GM19239 (cell line): ENCODE results near the gene DAGLA.

Experiments
- DNase-seq: peaks from one replicate; pipeline ENCODE4 v3.0.0; 2011; ENCODE audit warnings: low spot score; ENCODE audit not compliant: insufficient read length
- FAIRE-seq: peaks from 2 replicates; lab custom pipeline; 2011; peaks lifted over from hg19 to GRCh38; lab: Jason Lieb, UNC

Gene DAGLA

GRCh38 chr11:61773809-61774208 lies 93.6 kb downstream of the DAGLA start:
- FAIRE-seq, result no peak

GRCh38 chr11:61774411-61774810 lies 94.2 kb downstream of the DAGLA start:
- DNase-seq (no peak), FAIRE-seq (no peak)

More at GRCh38 chr11:61773809-61774208, 93.6 kb downstream of the DAGLA start:
- DNase-seq, result no peak

- DNase-seq, result no peak
- no peak for FAIRE-seq
Measured at GRCh38 chr11:61775106-61775505, 94.9 kb downstream of the DAGLA start.

GRCh38 chr11:61775606-61776554 lies 95.7 kb downstream of the DAGLA start:
- DNase-seq (no peak), FAIRE-seq (no peak)

GRCh38 chr11:61776561-61777075 lies 96.4 kb downstream of the DAGLA start:
- peak; percentile 81 for FAIRE-seq
- DNase-seq, result peak; percentile 88

GRCh38 chr11:61777234-61778090 lies 97.3 kb downstream of the DAGLA start:
- FAIRE-seq (no peak), DNase-seq (peak; percentile 64)

- FAIRE-seq (no peak), DNase-seq (no peak)
Measured at GRCh38 chr11:61778357-61778886, 98.2 kb downstream of the DAGLA start.

GRCh38 chr11:61778920-61779650 lies 98.9 kb downstream of the DAGLA start:
- FAIRE-seq, result no peak
- DNase-seq, result no peak

GRCh38 chr11:61779666-61780525 lies 99.7 kb downstream of the DAGLA start:
- DNase-seq (no peak), FAIRE-seq (no peak)

- DNase-seq (no peak), FAIRE-seq (no peak)
Measured at GRCh38 chr11:61780581-61781162, 100.5 kb downstream of the DAGLA start.

GRCh38 chr11:61781585-61781984 lies 101.4 kb downstream of the DAGLA start:
- no peak for DNase-seq
- no peak for FAIRE-seq

- no peak for DNase-seq
- no peak for FAIRE-seq
Measured at GRCh38 chr11:61782299-61782698, 102.1 kb downstream of the DAGLA start.

GRCh38 chr11:61782841-61783240 lies 102.7 kb downstream of the DAGLA start:
- DNase-seq, result no peak
- FAIRE-seq, result no peak

- no peak for DNase-seq
- no peak for FAIRE-seq
Measured at GRCh38 chr11:61783717-61784505, 103.7 kb downstream of the DAGLA start.

GRCh38 chr11:61784506-61784805 lies 104.3 kb downstream of the DAGLA start:
- DNase-seq, result no peak
- FAIRE-seq, result no peak

GRCh38 chr11:61785837-61786402 lies 105.7 kb downstream of the DAGLA start:
- DNase-seq (no peak), FAIRE-seq (no peak)

GRCh38 chr11:61787928-61788491 lies 107.8 kb downstream of the DAGLA start:
- DNase-seq, result no peak
- FAIRE-seq, result no peak
